Mucosa of descending colon (tissue), 3 donors: ENCODE data around the gene PTPRN2. TPM values are rescaled to one million over a fixed set of nuclear protein-coding genes. Genes with fewer than 3 reads are reported as not detected.

Source experiments
- ATAC-seq: fragments of 200-7000 bp; cut with Tn5 transposase; one replicate; pipeline ENCODE4 v1.9.1; 2020; ENCODE audit warnings: mild to moderate bottlenecking, moderate library complexity
- DNase-seq, 3 donors: peaks; one replicate each; pipeline ENCODE4 v3.0.0-alpha.2; 2020
- H3K36me3 ChIP-seq: fragments of 200-600 bp; one replicate; pipeline ENCODE4 v1.8.0; 2021; ENCODE audit warnings: low read depth, mild to moderate bottlenecking
- H3K4me1 ChIP-seq: fragments of 200-600 bp; one replicate; pipeline ENCODE4 v1.8.0; 2021; ENCODE audit warnings: low read depth, mild to moderate bottlenecking
- H3K4me3 ChIP-seq: fragments of 200-600 bp; one replicate; pipeline ENCODE4 v1.8.0; 2021; ENCODE audit warnings: mild to moderate bottlenecking
- H3K9me3 ChIP-seq: fragments of 200-600 bp; one replicate; pipeline ENCODE4 v1.8.0; 2021; ENCODE audit warnings: mild to moderate bottlenecking
- intact Hi-C, 2 donors: fragments of 100-400 bp; cut with DNase I in 1 of 2; cut with micrococcal nuclease in 1 of 2; formaldehyde crosslinking; loops; one replicate each; pipeline versions ENCODE4 v1.11.0 to v1.11.1; 2022; cut with DNase I, micrococcal nuclease
- total RNA-seq, 3 donors: library from RNA; stranded (reverse); fragmentation: NEBNext Ultra II Directional in 2 of 3; extraction: Animal tissue kit (Norgen Biotek cat#: 25700) in 2 of 3; gene quantifications; one replicate each; pipeline versions ENCODE4 v1.2.1 to v1.2.4, GENCODE V29; 2021 to 2023
- TF ChIP-seq, protein P1 (sequence below): fragments of 200-600 bp; IDR thresholded peaks from one replicate; pipeline ENCODE4 v1.8.0; 2022; ENCODE audit warnings: antibody characterized with exemption, mild to moderate bottlenecking
- donor health status: DM: no; HTN: no; CAD: no; lungs with moderate emphysema.
- donor health status: DM: no; HTN: no; CAD: no.
- donor health status: DM: no; HTN: yes; CAD: no.

PTPRN2 gene
- total RNA-seq, 3 donors from 2014 or later, result 12.5 to 28.0 (median 26.2) TPM

GRCh38 chr7:158073845-158074840, 513.5 kb downstream of the PTPRN2 start:
- intact Hi-C loops, result no loop called here
- no peak for DNase-seq
- H3K36me3 ChIP-seq, result no peaks in the 10 kb centered on the region
- ATAC-seq, result no peak
- TF ChIP-seq, protein P1, sequence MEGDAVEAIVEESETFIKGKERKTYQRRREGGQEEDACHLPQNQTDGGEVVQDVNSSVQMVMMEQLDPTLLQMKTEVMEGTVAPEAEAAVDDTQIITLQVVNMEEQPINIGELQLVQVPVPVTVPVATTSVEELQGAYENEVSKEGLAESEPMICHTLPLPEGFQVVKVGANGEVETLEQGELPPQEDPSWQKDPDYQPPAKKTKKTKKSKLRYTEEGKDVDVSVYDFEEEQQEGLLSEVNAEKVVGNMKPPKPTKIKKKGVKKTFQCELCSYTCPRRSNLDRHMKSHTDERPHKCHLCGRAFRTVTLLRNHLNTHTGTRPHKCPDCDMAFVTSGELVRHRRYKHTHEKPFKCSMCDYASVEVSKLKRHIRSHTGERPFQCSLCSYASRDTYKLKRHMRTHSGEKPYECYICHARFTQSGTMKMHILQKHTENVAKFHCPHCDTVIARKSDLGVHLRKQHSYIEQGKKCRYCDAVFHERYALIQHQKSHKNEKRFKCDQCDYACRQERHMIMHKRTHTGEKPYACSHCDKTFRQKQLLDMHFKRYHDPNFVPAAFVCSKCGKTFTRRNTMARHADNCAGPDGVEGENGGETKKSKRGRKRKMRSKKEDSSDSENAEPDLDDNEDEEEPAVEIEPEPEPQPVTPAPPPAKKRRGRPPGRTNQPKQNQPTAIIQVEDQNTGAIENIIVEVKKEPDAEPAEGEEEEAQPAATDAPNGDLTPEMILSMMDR, result no peak
- no peak overlapping the region for H3K4me3 ChIP-seq
- no peaks in the 10 kb centered on the region for H3K4me1 ChIP-seq
- H3K9me3 ChIP-seq, result no peaks in the 10 kb centered on the region

DNA sequence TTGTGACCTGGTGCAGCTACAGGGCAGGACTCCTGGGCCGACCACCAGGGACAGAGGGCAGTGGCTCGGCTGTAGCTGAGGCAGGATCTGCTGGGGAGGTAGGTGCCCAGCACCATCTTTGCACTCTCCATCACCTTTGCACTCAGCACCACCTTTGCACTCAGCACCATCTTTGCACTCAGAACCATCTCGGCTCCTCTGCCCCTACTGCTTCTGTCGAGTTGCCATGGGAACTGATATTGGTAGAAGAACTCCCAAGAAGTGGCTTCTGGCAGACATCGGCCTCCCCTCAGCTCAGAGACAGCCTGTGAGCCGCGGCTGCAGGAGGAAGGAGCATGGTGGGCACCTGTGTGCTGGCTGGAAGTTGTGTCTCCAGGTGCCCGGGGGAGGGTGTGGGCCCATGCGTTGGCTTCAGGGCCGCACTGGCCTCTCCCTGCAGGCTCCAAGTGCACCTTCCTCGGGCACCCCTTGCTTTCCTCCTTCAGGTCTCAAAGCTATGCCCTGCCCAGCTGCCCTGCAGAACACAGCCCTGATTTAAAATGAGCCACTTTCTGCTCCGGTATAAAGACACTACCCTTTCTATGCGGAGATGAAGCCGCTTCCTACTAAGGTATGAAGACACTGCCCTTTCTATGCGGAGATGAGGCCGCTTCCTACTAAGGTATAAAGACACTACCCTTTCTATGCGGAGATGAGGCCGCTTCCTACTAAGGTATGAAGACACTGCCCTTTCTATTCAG, 514.5 kb downstream of the PTPRN2 start:
- ATAC-seq, result no peak
- Histone ChIP-seq H3K36me3 (no peaks in the 10 kb centered on the region), H3K9me3 (no peaks in the 10 kb centered on the region), H3K4me1 (no peaks in the 10 kb centered on the region), H3K4me3 (no peak overlapping the region)
- TF ChIP-seq, protein P1, result no peak
- intact Hi-C loops, result no loop called here
- DNase-seq, result no peak

GRCh38 chr7:158070222-158070920, 517.3 kb downstream of the PTPRN2 start:
- no peaks in the 10 kb centered on the region for H3K9me3 ChIP-seq
- intact Hi-C loops, result no loop called here
- H3K36me3 ChIP-seq, result no peaks in the 10 kb centered on the region
- TF ChIP-seq, protein P1, result no peak
- H3K4me3 ChIP-seq, result no peak overlapping the region
- ATAC-seq (no peak), DNase-seq (no peak)
- no peaks in the 10 kb centered on the region for H3K4me1 ChIP-seq

GRCh38 chr7:158068853-158069252, 518.8 kb downstream of the PTPRN2 start:
- no peaks in the 10 kb centered on the region for H3K4me1 ChIP-seq
- TF ChIP-seq, protein P1, result no peak
- H3K36me3 ChIP-seq, result no peaks in the 10 kb centered on the region
- DNase-seq (no peak), ATAC-seq (no peak)
- intact Hi-C loops, result no loop called here
- H3K9me3 ChIP-seq, result no peaks in the 10 kb centered on the region
- no peak overlapping the region for H3K4me3 ChIP-seq

- Histone ChIP-seq H3K4me1 (no peaks in the 10 kb centered on the region), H3K9me3 (no peaks in the 10 kb centered on the region), H3K36me3 (no peaks in the 10 kb centered on the region), H3K4me3 (no peak overlapping the region)
- no peak for DNase-seq
- intact Hi-C loops, result no loop called here
- TF ChIP-seq, protein P1, result no peak
- no peak for ATAC-seq
Observed at GRCh38 chr7:158067931-158068482, 519.6 kb downstream of the PTPRN2 start.
